Renal cortex interstitium (tissue), 11 donors: ENCODE measurements around the gene NSUN5. TPM values are rescaled to one million over a fixed set of nuclear protein-coding genes. Genes with fewer than 3 reads are reported as not detected.
"Not testable (repeated sequence)": the region's sequence is repeated elsewhere in the genome, so short reads cannot be mapped to it uniquely, and the experiment has no call there.

ENCODE experiments used
- DNase-seq, 11 donors: peaks; one replicate each; pipeline ENCODE4 v3.0.0-alpha.2; 2013; ENCODE audit warnings: low read depth in 9 of 11, low spot score in 4 of 11; ENCODE audit errors: extremely low read depth in 1 of 11
- polyA plus RNA-seq, 3 donors: library from polyadenylated mRNA; unstranded; fragments of 120-200 nt; gene quantifications; one replicate each; pipeline ENCODE4 v1.2.1, GENCODE V29; 2013; ENCODE audit not compliant: insufficient read length in 3 of 3

Gene NSUN5
- polyA plus RNA-seq, 3 donors = 14.4 to 19.0 (median 18.6) TPM

DNA sequence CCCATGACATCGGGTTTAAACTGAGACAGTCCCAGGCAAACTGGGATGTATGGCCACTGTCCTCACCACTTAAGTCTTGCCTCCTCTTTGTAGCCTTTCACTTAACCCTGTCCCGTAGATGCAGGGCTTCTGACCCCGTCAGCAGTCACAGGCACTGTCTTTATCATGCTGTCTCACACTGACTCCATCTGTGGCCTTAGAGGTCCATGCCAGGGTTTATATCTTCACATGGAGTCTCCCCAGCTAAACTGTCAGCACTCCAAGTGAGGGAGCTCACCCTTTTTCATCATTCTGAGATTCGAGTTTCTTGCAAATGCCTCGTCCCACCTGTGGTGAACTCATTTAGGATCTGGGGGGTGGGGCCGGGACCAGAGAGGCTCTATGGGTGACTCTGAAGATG is 22.1 kb upstream of the NSUN5 start:
- no peak for DNase-seq

DNA sequence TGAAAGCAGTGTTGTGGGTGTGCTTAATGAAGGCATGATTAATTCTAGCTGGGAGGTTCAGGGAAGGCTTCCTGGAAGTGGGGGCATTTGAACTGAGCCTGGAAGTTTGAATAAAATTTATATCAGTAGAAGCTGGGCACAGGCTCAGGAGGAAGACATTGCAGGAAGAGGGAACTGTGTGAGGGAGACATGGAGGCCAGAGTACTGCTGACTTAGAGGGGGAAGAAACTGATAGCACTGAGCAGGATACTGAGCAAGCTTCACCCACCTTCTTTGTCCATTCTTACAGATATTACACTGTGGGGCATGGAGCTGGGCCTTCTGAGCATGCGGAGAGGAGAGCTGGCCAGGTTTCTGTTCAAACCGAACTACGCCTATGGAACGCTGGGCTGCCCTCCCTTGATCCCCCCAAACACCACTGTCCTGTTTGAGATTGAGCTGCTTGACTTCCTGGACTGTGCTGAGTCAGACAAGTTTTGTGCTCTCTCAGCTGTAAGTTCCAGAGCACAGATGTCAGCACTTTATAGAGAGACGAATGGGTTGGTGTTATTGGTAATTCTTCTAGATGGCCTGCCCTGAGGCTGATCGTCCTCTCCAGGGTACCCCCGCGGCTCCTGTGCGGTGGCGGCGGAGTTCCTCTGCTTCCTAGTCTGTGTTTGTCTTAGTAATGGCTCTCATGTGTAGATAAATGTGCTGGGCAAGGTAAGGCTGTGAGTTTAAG is 21.4 kb upstream of the NSUN5 start:
- DNase-seq = no peak

- DNase-seq = no peak
These were observed 20.1 kb upstream of the NSUN5 start for GRCh38 chr7:73328696-73329095.

GRCh38 chr7:73327922-73328321 is 19.3 kb upstream of the NSUN5 start, which contains the start of the genes FKBP6 and TRIM50:
FKBP6 (plus strand) TSS chr7:73328161; CDS start chr7:73328429, 268 bp downstream.
TRIM50 (minus strand) TSS chr7:73328082; CDS start chr7:73324787, 3,295 bp downstream.
- not testable (repeated sequence) for DNase-seq

DNA sequence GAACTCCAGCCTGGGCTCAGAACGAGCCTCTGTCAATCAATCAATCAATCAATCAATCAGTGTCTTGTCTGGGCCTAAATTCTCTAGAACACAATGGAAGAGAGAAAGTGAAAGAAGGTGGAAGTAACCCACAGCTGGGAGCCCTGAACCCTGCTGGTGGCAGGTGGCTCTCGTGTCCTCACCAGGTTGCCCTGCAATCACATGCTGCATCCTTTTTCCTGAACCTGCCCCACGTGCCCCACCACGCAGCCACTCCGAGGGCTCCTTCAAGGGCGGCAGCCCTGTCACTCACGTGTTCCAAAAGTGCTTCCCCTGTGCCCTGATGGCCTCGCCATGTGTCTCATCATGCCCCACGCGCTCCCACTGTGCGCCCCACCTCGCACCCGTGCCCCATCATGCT is 18.8 kb upstream of the NSUN5 start:
- not testable (repeated sequence) for DNase-seq

DNA sequence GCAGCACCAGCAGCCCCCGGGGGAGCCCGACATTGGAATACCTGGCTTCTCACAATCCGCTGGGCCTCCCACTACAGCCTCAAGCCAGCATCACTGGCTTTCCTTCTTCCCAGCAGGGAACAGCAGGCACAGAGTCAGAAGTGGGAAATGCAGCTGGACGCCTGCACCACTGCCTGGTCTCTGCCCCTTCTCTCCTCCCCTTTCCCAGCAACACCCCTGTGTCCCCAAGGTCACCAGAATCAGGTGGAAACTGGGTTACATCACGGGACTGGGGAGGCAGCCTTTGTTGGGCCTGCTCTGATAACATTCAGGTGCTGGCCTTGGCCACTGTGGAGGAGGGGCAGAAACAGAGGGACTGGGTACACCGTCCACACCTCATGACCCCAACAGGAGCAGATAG is 16.8 kb upstream of the NSUN5 start:
- DNase-seq = not testable (repeated sequence)

DNA sequence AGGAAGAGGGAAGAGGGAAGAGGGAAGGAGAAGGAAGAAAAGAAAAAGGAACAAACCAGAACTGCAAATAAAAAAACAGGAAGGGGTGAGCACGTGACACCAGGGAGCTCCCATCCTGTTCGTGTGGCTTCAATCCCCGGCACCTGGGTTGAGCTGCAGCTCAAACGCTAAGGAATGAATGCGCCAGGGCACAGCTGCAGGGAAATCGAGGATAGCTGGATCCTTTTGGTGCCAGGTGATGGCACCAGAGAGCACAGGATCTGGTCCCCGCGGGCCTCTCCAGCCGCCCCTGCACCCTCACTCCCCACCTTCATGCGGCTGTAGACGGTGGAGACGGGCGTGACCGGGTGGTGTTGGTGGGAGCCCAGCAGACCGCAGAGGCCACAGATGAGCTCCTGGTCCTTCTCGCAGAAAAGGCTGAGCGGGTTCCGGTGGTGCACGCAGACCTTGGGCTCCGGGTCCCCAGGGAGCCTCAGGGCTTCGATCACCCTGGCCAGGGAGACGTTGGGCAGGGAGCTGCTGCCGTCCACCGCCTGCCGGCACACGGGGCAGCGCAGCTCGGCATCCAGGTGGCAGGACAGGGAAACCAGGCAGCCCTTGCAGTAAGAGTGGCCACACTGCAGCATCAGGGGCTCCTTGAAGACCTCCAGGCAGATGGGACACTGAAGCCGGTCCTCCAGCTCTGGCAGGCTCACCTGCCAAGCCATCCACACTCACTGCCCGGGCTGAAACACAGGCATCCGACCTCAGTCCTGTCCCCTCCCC is 15.6 kb upstream of the NSUN5 start:
- peak in 6 of 11 donors; percentile 29 to 51 (median 36) for DNase-seq

DNA sequence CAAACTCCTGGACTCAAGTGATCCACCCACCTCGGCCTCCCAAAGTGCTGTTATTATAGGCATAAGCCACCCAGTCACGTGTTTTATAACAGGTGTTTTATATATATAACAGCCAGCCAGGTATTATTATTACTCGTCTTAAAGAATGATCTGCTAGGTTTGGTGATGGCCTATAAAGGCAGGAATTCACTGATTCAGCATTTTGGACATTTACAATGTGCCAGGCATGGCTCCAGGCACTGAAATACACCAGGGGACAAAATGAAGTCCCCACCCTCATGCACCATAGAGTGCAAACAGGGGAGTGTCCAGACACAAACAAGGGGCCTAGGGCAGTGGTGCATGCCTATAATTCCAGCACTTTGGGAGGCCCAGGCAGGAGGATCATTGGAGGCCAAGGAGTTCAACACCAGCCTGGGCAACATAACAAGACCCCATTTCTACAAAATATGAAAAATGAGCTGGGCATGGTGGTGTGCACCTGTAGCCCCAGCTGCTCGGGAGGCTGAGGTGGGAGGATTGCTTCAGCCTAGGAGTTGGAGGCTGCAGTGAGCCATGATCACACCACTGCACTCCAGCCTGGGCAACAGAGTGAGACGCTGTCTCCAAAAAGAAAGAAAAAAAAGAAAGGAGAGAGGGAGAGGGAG is 14.9 kb upstream of the NSUN5 start:
- DNase-seq = not testable (repeated sequence)

GRCh38 chr7:73320009-73320408 is 11.4 kb upstream of the NSUN5 start:
- DNase-seq = not testable (repeated sequence)

- not testable (repeated sequence) for DNase-seq
These were observed 10.9 kb upstream of the NSUN5 start for GRCh38 chr7:73319541-73319940.

GRCh38 chr7:73318656-73319204 is 10.1 kb upstream of the NSUN5 start:
- DNase-seq = not testable (repeated sequence)

DNA sequence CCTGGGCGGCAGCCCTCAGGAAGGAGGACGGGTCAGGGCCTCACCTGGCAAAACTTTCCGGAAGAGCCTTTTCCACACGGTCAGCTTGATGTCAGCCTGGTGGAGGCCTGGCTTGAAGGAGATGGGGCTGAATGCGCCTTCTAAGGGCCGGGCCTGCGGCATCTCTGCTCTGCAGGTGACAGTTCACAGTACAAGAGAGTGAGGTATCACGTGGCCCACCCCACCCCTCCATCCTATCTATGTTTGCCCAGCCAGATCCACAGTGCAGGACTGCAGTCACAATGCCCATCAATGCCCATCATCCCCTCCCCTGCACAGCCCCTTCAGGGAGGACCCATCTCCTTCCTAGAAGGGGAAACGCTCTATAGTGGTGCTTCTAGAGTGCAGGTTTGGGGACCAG is 7.9 kb upstream of the NSUN5 start:
- DNase-seq = no peak

DNA sequence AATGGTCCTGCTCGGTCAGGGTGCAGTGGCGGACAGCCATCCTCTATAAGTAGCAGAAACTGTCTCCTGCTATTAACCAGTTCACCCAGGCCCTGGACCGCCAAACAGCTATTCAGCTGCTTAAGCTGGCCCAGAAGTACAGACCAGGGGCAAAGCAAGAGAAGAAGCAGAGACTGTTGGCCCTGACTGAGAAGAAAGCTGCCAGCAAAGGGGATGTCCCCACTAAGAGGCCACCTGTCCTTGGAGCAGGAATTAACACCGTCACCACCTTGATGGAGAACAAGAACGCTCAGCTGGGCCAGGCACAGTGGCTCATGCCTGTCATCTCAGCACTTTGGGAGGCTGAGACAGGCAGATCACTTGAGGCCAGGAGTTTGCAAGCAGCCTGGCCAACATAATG is 5.6 kb upstream of the NSUN5 start:
- DNase-seq = no peak

GRCh38 chr7:73313521-73313906 is 4.9 kb upstream of the NSUN5 start:
- no peak for DNase-seq

DNA sequence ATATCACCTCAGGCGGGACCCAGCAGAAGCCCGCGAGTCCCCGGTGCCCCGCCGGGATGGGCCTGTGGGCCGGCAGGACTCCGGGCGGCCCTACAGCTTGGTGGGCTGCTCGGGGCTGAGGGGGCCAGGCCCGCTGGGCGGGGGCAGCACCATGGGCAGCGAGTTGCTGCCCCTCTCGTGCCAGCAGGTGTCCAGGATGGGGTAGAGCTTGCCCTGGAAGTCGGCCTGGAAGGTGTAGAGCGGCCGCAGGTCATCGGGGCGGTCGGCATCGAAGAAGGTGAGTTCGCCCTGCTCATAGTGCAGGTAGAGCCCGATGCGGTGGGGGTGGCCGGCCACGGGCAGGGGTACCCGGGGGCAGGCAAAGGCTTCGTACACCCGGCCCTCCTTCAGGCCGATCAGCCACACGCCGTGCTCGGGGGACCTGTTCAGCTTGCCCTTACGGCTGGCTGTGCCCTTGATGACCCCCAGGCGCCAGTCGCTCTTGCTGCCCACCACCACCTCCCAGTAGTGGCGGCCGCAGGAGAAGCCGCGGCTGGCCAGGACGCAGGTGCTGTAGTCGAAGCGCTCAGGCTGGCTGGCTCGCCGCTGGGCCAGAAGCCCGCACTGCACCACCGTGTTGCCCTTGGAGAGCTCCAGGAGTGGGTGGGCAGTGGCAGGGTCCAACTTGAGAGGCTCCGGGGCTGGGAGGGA is 4.3 kb upstream of the NSUN5 start:
- DNase-seq = no peak

GRCh38 chr7:73311421-73311820 is 2.8 kb upstream of the NSUN5 start:
- DNase-seq = not testable (repeated sequence)

- DNase-seq = no peak
These were observed 457 bp downstream of the NSUN5 start for GRCh38 chr7:73308074-73308664.

DNA sequence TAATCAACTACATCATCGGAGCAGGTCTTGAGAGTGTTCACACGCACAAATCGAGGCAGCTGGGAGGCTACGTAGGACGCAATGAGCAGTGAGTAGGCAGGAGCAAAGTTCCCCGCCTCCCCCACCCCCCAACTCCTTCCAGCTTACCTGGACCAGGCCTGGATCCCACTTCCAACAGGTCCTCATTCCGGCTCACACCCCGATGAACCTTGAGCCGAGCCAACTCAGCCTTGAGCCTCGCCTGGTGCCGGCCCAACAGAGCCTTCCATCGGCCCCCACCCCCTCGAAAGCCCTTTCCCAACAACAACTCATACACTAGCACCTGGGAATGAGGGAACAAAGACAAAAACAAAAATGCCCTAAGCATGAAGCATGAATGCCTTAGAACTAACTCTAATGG is 1.2 kb downstream of the NSUN5 start:
- no peak for DNase-seq
